A549 (cell line): ENCODE data around the gene GGA2. TPM values are rescaled to one million over a fixed set of nuclear protein-coding genes. Genes with fewer than 3 reads are reported as not detected.
A peak's percentile ranks its signal among the peaks of the same experiment; 100 is the strongest.

Experiments used
- ATAC-seq, 2 experiments: fragments of 200-7000 bp in 1 of 2; fragments of >200 bp in 1 of 2; cut with Nextera tagmentation in 1 of 2; cut with Tn5 transposase in 1 of 2; 3 replicates each; pipeline versions ENCODE4 v1.8.0 to v1.9.1; 2018 to 2020; ENCODE audit warnings: mild to moderate bottlenecking in 1 of 2, moderate library complexity in 1 of 2
- CTCF ChIA-PET: fragments of 300-600 bp; sonication (Branson Sonifier 250); formaldehyde crosslinking; extraction: SDS; loops from one replicate; lab custom pipeline; 2021; ENCODE audit warnings: antibody characterized with exemption, inconsistent platforms; lab: Yijun Ruan, JAX
- POLR2A ChIA-PET: fragments of 350-600 bp; formaldehyde crosslinking; extraction: SDS; loops from one replicate; lab custom pipeline; 2021; ENCODE audit warnings: antibody characterized with exemption, inconsistent platforms; lab: Yijun Ruan, JAX
- DNase-seq, 2 experiments: peaks; one replicate each; pipeline versions ENCODE4 v3.0.0 to v3.0.0-alpha.2; 2011 to 2016; ENCODE audit warnings: low read depth in 1 of 2, low spot score in 1 of 2
- FAIRE-seq: peaks from 2 replicates; lab custom pipeline; 2011; peaks lifted over from hg19 to GRCh38; lab: Jason Lieb, UNC
- H3K27ac ChIP-seq, 2 experiments: fragments of >200 bp; sonication (Bioruptor Twin); formaldehyde crosslinking; 3 replicates each; pipeline ENCODE4 v1.5.1; 2016 to 2017
- H3K4me1 ChIP-seq: fragments of >200 bp; sonication (Bioruptor Twin); formaldehyde crosslinking; 3 replicates; pipeline ENCODE4 v1.6.1; 2016
- H3K4me2 ChIP-seq: fragments of >200 bp; sonication (Bioruptor Twin); formaldehyde crosslinking; 3 replicates; pipeline ENCODE4 v1.6.1; 2016
- H3K4me3 ChIP-seq: fragments of >200 bp; sonication (Bioruptor Twin); formaldehyde crosslinking; 3 replicates; pipeline ENCODE4 v1.5.1; 2016
- H3K9me3 ChIP-seq: fragments of >200 bp; sonication (Bioruptor Twin); formaldehyde crosslinking; 3 replicates; pipeline ENCODE4 v1.6.1; 2016
- BHLHE40 ChIP-seq: IDR thresholded peaks from 2 replicates; pipeline ENCODE4 v1.6.1; 2012; ENCODE audit warnings: low read depth, low read length, inconsistent platforms
- CBX2 ChIP-seq: fragments of 200-600 bp; sonication (generic); IDR thresholded peaks from 2 replicates; pipeline ENCODE4 v1.6.1; 2016; ENCODE audit warnings: low read depth, mild to moderate bottlenecking, borderline replicate concordance
- CHD2 ChIP-seq: fragments of 150-350 bp; IDR thresholded peaks from 2 replicates; pipeline ENCODE4 v1.6.1; 2014; ENCODE audit warnings: low read length; ENCODE audit not compliant: partially characterized antibody
- CTCF ChIP-seq: fragments of >200 bp; sonication (Bioruptor Twin); formaldehyde crosslinking; IDR thresholded peaks from 3 replicates; pipeline ENCODE4 v1.5.1; 2016
- E2F6 ChIP-seq: IDR thresholded peaks from 2 replicates; pipeline ENCODE4 v1.6.1; 2012; ENCODE audit warnings: low read depth, borderline replicate concordance
- EHMT2 ChIP-seq: fragments of 200-600 bp; sonication (generic); IDR thresholded peaks from 2 replicates; pipeline ENCODE4 v1.6.1; 2016; ENCODE audit warnings: antibody characterized with exemption, low read depth, mild to moderate bottlenecking, moderate library complexity
- ELK1 ChIP-seq: fragments of 150-350 bp; IDR thresholded peaks from 2 replicates; pipeline ENCODE4 v1.6.1; 2014; ENCODE audit warnings: low read depth, mild to moderate bottlenecking, low read length
- FOSB ChIP-seq: fragments of 250-450 bp; sonication (Bioruptor Pico); IDR thresholded peaks from 2 replicates; pipeline ENCODE4 v1.5.0; 2020; ENCODE audit warnings: mild to moderate bottlenecking, moderate library complexity
- FOSL2 ChIP-seq, 2 experiments: fragments of 450-650 bp in 1 of 2; fragments of >200 bp in 1 of 2; sonication (Bioruptor Twin) in 1 of 2; formaldehyde crosslinking; IDR thresholded peaks; 2 replicates each; pipeline versions ENCODE4 v1.5.0 to v1.6.1; 2016 to 2020; ENCODE audit warnings: mild to moderate bottlenecking in 1 of 2, moderate library complexity in 1 of 2
- FOXS1 ChIP-seq: fragments of 250-450 bp; sonication (Bioruptor Pico); IDR thresholded peaks from 2 replicates; pipeline ENCODE4 v1.5.0; 2020; ENCODE audit warnings: mild to moderate bottlenecking, moderate library complexity
- HOXA7 ChIP-seq: fragments of 250-450 bp; sonication (Bioruptor Pico); IDR thresholded peaks from 2 replicates; pipeline ENCODE4 v1.5.0; 2020; ENCODE audit warnings: mild to moderate bottlenecking, moderate library complexity
- KDM5A ChIP-seq: fragments of 200-600 bp; sonication (generic); IDR thresholded peaks from 2 replicates; pipeline ENCODE4 v1.6.1; 2016; ENCODE audit warnings: antibody characterized with exemption, mild to moderate bottlenecking
- MAFK ChIP-seq: fragments of 450-650 bp; IDR thresholded peaks from 2 replicates; pipeline ENCODE4 v1.6.1; 2014; ENCODE audit not compliant: partially characterized antibody
- MYC ChIP-seq: IDR thresholded peaks from 2 replicates; pipeline ENCODE4 v1.6.1; 2012; ENCODE audit warnings: mild to moderate bottlenecking, inconsistent platforms, low read length, improper control_type of control experiment, borderline replicate concordance
- POLR2A ChIP-seq: IDR thresholded peaks from 2 replicates; pipeline ENCODE4 v1.6.1; 2012; ENCODE audit warnings: mild to moderate bottlenecking, low read length
- RAD21 ChIP-seq, 2 experiments: fragments of >200 bp in 1 of 2; sonication (Bioruptor Twin) in 1 of 2; formaldehyde crosslinking in 1 of 2; IDR thresholded peaks in 1 of 2; conservative IDR thresholded peaks in 1 of 2; 2 replicates in 1 of 2; 3 replicates in 1 of 2; pipeline ENCODE4 v1.6.1; 2012 to 2018; ENCODE audit warnings: inconsistent platforms in 1 of 2
- REST ChIP-seq: fragments of 200-600 bp; sonication (generic); IDR thresholded peaks from 2 replicates; pipeline ENCODE4 v1.6.1; 2016; ENCODE audit warnings: antibody characterized with exemption, mild to moderate bottlenecking, moderate library complexity
- RFX5 ChIP-seq: fragments of 450-650 bp; IDR thresholded peaks from 2 replicates; pipeline ENCODE4 v1.7.1; 2014; ENCODE audit warnings: antibody characterized with exemption, mild to moderate bottlenecking, moderate library complexity
- RNF2 ChIP-seq: fragments of 200-600 bp; sonication (generic); IDR thresholded peaks from 2 replicates; pipeline ENCODE4 v1.6.1; 2016; ENCODE audit warnings: low read depth, mild to moderate bottlenecking, antibody characterized with exemption, moderate library complexity, borderline replicate concordance
- TFCP2L1 ChIP-seq: fragments of 250-450 bp; sonication (Bioruptor Pico); IDR thresholded peaks from 2 replicates; pipeline ENCODE4 v1.5.0; 2021; ENCODE audit warnings: mild to moderate bottlenecking
- USF2 ChIP-seq: fragments of 450-650 bp; IDR thresholded peaks from 2 replicates; pipeline ENCODE4 v1.6.1; 2014; ENCODE audit warnings: antibody characterized with exemption
- ZC3H11A ChIP-seq: fragments of 450-650 bp; IDR thresholded peaks from 2 replicates; pipeline ENCODE4 v1.6.1; 2014; ENCODE audit warnings: antibody characterized with exemption, mild to moderate bottlenecking
- ZNF302 ChIP-seq: fragments of 250-450 bp; sonication (Bioruptor Pico); IDR thresholded peaks from 2 replicates; pipeline ENCODE4 v1.9.0; 2021; ENCODE audit warnings: inconsistent platforms, mild to moderate bottlenecking, moderate library complexity
- WGBS: methylation state at CpG from one replicate; pipeline ENCODE4 v1.1.6; 2017; ENCODE audit errors: missing lambda C conversion rate; 5-methylcytosine and 5-hydroxymethylcytosine counted together
- polyA plus RNA-seq, 4 experiments: library from polyadenylated mRNA; depleted of rRNA in 3 of 4; stranded (reverse); fragments of >200 nt; fragmentation: RNase III in 1 of 4; extraction: RNeasy Plus Mini Kit Qiagen cat#74134 plus additional on column Dnase treatment in 1 of 4; gene quantifications; 2 replicates in 3 of 4; 3 replicates in 1 of 4; pipeline ENCODE4 v1.2.3, GENCODE V29; 2011 to 2017

The GGA2 gene
- polyA plus RNA-seq, 2 of the 4 experiments (the other 2 are of a cell fraction), result 33.1 to 57.9 TPM

GRCh38 chr16:23491490-23492391 is 18.6 kb downstream of the GGA2 start:
- Histone ChIP-seq H3K27ac (peak overlapping the region in 1 of 2 experiments; percentile 61; a peak in 3 of 6 replicates), H3K4me1 (peaks cover 14% of the 10 kb centered on the region), H3K9me3 (no peaks in the 10 kb centered on the region), H3K4me2 (peak overlapping the region; percentile 36; the same call in 2 of the 3 replicates), H3K4me3 (no peak overlapping the region)
- peak in 1 of 2 experiments; percentile 30; a peak in 1 of 6 replicates for ATAC-seq
- DNase-seq, result no peak
- FAIRE-seq, result no peak
- 78% methylated on average over 14 of the region's 14 CpGs for WGBS
- no peak for TF ChIP-seq E2F6
- no peak for TF ChIP-seq RFX5
- TF ChIP-seq ZC3H11A, result no peak
- TF ChIP-seq RAD21 (conservative IDR thresholded peaks at IDR 0.05 in 1 of 2, IDR thresholded peaks at IDR 0.05 in 1 of 2), result no peak
- TF ChIP-seq CBX2, result no peak
- TF ChIP-seq ZNF302 (CRISPR knock-in tag), result no peak
- TF ChIP-seq ELK1, result no peak
- TF ChIP-seq HOXA7 (CRISPR knock-in tag), result no peak
- no peak for TF ChIP-seq REST
- no peak for TF ChIP-seq CTCF
- no peak for TF ChIP-seq MAFK
- no peak for TF ChIP-seq USF2
- no peak for TF ChIP-seq KDM5A
- TF ChIP-seq CHD2, result no peak
- no peak for TF ChIP-seq MYC
- no peak for TF ChIP-seq POLR2A
- ChIA-PET POLR2A (no interaction called here), CTCF (interaction anchor here (1.5 to 2.2 kb wide), 4 partner anchors 13 to 309 kb away, joined by 3 to 6 read pairs (median 6); partner anchors contain the start of gene SCNN1G)

- ATAC-seq, result 0 out of 6 replicates have a peak, but pooled peaks of 1 of the 2 experiments have one; percentile 34
- no peak for FAIRE-seq
- 96% methylated on average over 5 of the region's 5 CpGs for WGBS
- no peaks in the 10 kb centered on the region; the same call in 2 of the 3 replicates for H3K4me1 ChIP-seq
- no peak overlapping the region for H3K4me3 ChIP-seq
- TF ChIP-seq CHD2 (no peak), FOXS1 (CRISPR knock-in tag) (no peak), FOSB (CRISPR knock-in tag) (no peak), EHMT2 (no peak), TFCP2L1 (CRISPR knock-in tag) (no peak), RNF2 (no peak), BHLHE40 (no peak), FOSL2 (IDR thresholded peaks at IDR 0.05) (no peak), FOSL2 (CRISPR knock-in tag; IDR thresholded peaks at IDR 0.05) (no peak), ELK1 (no peak)
- no peak overlapping the region for H3K4me2 ChIP-seq
- ChIA-PET POLR2A (no interaction called here), CTCF (no interaction called here)
- no peak overlapping the region for H3K27ac ChIP-seq
- DNase-seq, result no peak
- no peaks in the 10 kb centered on the region for H3K9me3 ChIP-seq
Observed at GRCh38 chr16:23486480-23486879, 23.8 kb downstream of the GGA2 start.
